NCI-H526 treated with DMSO at 0.1 percent for 48 hours (cell line): ENCODE measurements around the gene DNAJC15.

Source experiments
- DNase-seq: peaks from one replicate; lab custom pipeline; 2025; lab: John Stamatoyannopoulos, UW

The DNAJC15 gene

GRCh38 chr13:43023289-43023963 is at the start of gene DNAJC15:
TSS of gene DNAJC15 (plus strand) at chr13:43023586. CDS start at chr13:43023627, 41 bp downstream.
- DNase-seq: peak; percentile 89

GRCh38 chr13:42976066-42976465 is 47.3 kb upstream of the DNAJC15 start:
- DNase-seq: no peak

GRCh38 chr13:42977219-42977659 is 46.1 kb upstream of the DNAJC15 start:
- DNase-seq: no peak

GRCh38 chr13:42981317-42981716 is 42.1 kb upstream of the DNAJC15 start:
- no peak for DNase-seq

GRCh38 chr13:42981853-42982252 is 41.5 kb upstream of the DNAJC15 start:
- no peak for DNase-seq

- DNase-seq: no peak
These were observed 39.4 kb upstream of the DNAJC15 start for GRCh38 chr13:42984026-42984425.

- DNase-seq: no peak
These were observed 38.7 kb upstream of the DNAJC15 start for GRCh38 chr13:42984691-42985090.

GRCh38 chr13:42985312-42986175 is 37.8 kb upstream of the DNAJC15 start:
- no peak for DNase-seq

- no peak for DNase-seq
These were observed 37.2 kb upstream of the DNAJC15 start for GRCh38 chr13:42986176-42986574.

GRCh38 chr13:42990291-42991232 is 32.8 kb upstream of the DNAJC15 start:
- no peak for DNase-seq

- peak; percentile 36 for DNase-seq
These were observed 32.0 kb upstream of the DNAJC15 start for GRCh38 chr13:42991233-42991897.

- DNase-seq: no peak
These were observed 31.3 kb upstream of the DNAJC15 start, which contains the start of gene EPSTI1 for GRCh38 chr13:42991898-42992763. TSS of gene EPSTI1 (minus strand) at chr13:42992241. CDS start at chr13:42992165, 76 bp downstream.

GRCh38 chr13:42992764-42993122 is 30.6 kb upstream of the DNAJC15 start:
- no peak for DNase-seq

GRCh38 chr13:42994878-42995277 is 28.5 kb upstream of the DNAJC15 start:
- no peak for DNase-seq

- no peak for DNase-seq
These were observed 26.8 kb upstream of the DNAJC15 start for GRCh38 chr13:42996584-42996983.

- no peak for DNase-seq
These were observed 26.0 kb upstream of the DNAJC15 start for GRCh38 chr13:42997381-42997780.

- no peak for DNase-seq
These were observed 23.9 kb upstream of the DNAJC15 start for GRCh38 chr13:42999491-42999890.

- no peak for DNase-seq
These were observed 22.7 kb upstream of the DNAJC15 start for GRCh38 chr13:43000676-43001075.

- no peak for DNase-seq
These were observed 21.4 kb upstream of the DNAJC15 start for GRCh38 chr13:43002021-43002420.

GRCh38 chr13:43003010-43003409 is 20.4 kb upstream of the DNAJC15 start:
- DNase-seq: no peak

GRCh38 chr13:43003729-43004128 is 19.7 kb upstream of the DNAJC15 start:
- no peak for DNase-seq
